NCI-H146 (cell line): ENCODE measurements around the gene PSKH1.
"Not testable (repeated sequence)": the region's sequence is repeated elsewhere in the genome, so short reads cannot be mapped to it uniquely, and the experiment has no call there.

Experiments
- DNase-seq: peaks from one replicate; lab custom pipeline; 2025; lab: John Stamatoyannopoulos, UW

PSKH1 gene

DNA sequence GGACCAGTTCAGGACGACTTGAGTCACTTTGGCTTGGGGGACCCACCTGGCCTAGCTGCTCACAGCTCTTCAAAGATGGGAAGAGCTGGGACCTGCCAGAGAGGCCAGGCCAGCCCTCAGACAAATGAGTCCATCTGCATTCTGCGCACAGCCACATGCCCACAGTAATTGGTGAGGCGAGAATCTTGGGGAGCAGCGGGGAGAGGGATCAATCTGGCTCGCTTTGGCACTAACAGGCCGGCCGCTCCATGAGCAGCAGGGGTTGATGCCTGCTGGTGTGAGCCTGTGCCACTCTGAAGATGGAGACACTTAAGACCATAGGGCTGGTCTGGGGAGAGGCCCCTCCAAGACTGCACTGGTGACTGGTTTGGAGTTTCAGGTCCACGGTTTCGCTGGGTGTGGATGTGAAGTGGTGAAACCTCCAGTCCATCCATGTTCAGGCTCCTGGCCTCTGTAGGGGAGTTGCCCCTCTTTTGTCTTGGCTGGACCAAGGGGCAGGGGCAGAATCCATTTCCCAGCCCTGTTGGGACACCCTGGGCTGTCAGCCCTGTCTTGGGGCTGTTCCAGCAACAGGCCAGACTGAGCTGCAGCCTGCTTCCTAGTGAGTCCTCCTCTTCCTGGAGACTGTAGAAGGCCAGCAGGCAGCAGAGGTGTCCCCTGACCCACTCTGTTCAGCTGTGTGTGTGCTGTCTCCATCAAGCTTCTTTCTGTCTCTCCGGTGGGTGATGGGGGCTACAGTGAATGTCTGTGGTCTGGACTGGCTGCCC is 31.3 kb downstream of the PSKH1 start:
- DNase-seq, result no peak

DNA sequence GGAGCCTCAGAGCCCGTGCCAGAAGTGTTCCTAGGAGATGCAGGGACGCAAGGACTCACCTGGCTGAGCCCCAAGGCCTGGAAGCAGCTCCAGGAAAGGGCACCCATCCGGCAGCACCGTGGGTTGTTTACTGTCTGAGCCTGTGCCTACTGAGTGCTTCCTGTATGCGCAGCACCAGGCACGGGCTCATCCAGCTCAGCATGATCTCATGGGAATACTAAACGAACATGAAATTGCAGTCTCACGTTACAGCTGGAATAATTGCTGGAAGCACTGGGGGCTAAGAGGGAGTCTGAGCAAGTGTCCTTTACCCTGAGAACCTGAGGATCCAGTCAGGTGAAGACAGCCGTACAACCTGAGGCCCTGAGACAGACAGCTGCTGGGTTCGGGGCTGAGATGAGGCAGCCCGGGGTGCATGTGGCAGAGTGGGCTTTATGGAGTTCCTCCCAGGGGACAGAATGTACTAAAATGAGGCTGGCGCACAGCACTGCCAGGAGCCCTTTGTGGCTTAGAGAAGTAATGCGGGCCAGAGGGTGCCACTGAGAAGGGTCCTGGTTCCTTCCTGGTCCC is 33.2 kb downstream of the PSKH1 start:
- DNase-seq, result peak; percentile 78

DNA sequence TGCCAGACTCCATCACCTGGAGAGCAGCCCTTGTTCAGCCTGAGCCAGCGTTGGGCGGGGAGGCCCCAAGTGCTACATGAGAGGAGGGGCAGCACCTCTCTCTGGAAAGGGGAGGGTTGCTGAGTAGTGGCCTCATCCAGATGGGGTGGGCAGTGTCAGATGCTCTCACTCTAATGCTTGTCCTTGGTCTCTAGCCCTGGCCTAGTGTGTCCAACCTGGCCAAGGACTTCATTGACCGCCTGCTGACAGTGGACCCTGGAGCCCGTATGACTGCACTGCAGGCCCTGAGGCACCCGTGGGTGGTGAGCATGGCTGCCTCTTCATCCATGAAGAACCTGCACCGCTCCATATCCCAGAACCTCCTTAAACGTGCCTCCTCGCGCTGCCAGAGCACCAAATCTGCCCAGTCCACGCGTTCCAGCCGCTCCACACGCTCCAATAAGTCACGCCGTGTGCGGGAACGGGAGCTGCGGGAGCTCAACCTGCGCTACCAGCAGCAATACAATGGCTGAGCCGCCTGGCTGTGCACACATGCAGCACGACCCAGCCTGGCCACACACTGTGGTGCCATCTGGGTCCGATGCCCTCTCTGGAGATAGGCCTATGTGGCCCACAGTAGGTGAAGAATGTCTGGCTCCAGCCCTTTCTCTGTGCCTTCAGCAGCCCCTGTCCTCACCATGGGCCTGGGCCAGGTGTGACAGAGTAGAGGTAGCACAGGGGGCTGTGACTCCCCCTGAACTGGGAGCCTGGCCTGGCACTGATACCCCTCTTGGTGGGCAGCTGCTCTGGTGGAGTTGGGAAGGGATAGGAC is 34.3 kb downstream of the PSKH1 start:
- no peak for DNase-seq

DNA sequence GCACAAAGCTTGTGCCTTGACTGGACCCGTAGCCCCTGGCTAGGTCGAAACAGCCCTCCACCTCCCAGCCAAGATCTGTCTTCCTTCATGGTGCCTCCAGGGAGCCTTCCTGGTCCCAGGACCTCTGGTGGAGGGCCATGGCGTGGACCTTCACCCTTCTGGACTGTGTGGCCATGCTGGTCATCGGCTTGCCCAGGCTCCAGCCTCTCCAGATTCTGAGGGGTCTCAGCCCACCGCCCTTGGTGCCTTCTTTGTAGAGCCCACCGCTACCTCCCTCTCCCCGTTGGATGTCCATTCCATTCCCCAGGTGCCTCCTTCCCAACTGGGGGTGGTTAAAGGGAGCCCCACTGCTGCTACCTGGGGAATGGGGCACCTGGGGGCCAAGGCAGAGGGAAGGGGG is 35.1 kb downstream of the PSKH1 start:
- DNase-seq, result no peak

DNA sequence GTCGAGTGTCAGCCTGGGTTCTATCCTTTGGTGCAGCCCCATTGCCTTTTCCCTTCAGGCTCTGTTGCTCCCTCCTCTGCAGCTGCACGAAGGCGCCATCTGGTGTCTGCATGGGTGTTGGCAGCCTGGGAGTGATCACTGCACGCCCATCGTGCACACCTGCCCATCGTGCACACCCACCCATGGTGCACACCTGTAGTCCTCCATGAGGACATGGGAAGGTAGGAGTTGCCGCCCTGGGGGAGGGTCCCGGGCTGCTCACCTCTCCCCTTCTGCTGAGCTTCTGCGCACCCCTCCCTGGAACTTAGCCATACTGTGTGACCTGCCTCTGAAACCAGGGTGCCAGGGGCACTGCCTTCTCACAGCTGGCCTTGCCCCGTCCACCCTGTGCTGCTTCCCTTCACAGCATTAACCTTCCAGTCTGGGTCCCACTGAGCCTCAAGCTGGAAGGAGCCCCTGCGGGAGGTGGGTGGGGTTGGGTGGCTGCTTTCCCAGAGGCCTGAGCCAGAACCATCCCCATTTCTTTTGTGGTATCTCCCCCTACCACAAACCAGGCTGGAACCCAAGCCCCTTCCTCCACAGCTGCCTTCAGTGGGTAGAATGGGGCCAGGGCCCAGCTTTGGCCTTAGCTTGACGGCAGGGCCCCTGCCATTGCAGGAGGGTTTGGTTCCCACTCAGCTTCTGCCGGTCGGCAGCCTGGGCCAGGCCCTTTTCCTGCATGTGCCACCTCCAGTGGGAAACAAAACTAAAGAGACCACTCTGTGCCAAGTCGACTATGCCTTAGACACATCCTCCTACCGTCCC is 35.7 kb downstream of the PSKH1 start:
- DNase-seq, result peak; percentile 68

DNA sequence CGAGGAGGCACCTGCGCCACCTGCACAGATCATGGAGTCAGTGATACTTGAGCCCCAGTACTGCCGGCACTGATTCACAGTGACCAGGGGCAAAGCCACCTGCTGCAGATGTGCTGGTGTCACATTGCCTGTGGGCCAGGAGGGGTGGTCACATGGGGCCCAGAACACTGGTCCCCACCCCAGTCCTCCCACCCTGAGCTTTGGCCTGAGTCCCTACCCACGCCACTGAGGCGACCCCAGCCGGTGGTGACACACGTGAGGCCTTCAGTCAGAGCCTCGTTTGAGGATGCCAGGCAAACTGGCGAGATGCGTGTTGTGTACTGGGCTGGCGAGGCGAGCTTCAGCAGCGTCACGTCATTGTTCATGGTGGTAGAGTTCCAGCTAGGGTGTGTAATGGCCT is 37.1 kb downstream of the PSKH1 start:
- no peak for DNase-seq

DNA sequence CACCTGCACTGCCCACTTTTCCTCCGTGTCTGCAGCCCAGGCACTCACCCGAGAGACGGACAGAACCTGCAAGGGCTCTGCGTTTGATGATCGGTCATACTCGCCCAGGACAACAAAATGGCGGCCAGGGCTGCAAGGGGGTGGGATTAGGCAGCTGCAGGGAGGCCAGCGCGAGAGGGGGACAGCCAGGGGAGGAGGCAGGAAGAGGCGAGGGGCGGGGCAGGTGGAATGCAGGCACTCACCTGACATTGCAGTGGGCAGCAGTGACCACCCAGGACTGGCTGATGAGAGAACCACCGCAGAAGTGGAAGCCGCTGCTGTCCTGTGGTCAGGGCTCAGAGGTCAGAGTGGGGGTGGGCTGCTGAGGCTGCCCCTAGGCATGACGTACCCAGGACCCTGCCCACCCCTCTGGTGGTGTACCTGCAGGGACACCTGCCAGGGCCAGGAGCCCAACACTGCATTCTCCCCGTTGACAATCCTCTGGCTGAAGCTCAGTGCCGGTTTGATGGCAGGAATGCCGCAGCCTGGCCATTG is 37.7 kb downstream of the PSKH1 start:
- DNase-seq, result no peak

DNA sequence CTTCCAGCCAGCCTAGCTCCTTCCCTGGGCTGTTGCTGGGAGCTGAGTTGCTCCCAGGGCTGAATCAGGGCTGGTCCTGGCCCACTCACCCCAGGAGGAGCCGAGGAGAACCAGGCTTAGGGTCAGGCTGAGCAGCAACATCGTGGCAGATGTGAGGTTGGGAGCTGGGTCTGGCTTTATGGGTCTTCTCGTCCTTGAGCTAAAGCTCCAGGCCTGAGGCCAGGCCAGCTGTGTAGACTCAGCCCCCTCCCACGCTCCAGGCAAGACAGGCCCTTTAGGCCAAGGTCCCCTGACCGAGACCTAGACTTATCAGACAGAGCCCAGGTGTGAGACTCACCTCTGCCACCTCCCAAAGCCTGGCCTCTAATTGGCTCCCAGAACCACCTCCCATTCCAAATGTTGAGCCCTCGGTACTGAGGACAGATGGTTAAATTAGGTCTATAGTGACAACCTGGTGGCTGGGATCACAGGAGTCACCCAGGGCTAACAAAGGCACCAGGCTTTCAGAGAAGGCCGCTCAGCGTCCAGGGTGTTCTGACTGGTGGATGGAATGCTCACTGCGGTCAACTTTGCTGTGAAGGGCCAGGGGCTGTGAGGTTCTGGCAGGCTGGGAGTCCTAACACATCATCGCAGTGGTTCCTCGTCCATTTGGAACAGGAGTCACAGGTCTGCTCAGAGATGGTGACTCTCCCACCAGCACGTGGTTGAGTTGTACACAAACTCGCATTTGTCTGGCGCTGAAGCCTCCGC is 38.8 kb downstream of the PSKH1 start, which contains the start of gene CTRL:
TSS of gene CTRL (minus strand) at position 151 of the 750 bp plus-strand sequence. CDS start at position 141, 10 bp downstream.
- no peak for DNase-seq

DNA sequence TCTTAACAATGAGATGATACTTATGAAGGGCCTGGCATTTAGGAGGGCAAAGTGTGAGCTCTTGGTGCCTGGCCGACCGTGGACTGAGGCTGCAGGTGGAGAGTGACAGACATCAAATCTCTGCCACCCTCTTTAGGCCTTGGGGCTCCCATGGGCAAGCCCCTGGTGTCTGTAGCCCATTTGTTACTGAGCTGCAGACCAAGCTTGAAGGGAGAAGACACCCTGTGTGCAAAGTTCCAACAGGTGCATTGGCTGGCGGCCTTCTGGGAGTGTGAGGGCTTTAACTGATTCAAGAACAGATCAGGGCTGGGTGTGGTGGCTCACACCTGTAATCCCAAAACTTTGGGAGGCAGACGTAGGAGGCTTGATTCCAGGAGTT is 39.4 kb downstream of the PSKH1 start:
- DNase-seq, result no peak

DNA sequence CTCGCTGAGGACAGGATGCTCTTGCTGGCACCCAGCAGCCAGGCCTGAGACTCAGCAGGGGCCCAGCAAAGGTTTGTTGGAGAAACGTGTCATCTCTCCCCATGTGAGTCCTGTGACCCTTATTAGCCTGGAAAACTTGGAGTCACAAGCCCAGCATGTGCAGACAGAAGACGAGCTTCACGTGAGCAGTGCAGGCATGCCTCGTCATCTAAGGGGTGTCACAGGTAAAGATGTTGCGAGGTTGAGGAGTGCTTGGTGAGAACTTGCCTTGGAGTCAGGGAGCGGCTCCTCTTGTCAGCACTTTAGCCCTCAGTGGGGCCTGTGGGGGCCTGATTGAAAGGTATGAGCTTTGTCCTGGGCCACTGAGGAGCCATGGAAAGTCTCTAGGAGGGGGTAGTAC is 40.8 kb downstream of the PSKH1 start:
- DNase-seq, result no peak

DNA sequence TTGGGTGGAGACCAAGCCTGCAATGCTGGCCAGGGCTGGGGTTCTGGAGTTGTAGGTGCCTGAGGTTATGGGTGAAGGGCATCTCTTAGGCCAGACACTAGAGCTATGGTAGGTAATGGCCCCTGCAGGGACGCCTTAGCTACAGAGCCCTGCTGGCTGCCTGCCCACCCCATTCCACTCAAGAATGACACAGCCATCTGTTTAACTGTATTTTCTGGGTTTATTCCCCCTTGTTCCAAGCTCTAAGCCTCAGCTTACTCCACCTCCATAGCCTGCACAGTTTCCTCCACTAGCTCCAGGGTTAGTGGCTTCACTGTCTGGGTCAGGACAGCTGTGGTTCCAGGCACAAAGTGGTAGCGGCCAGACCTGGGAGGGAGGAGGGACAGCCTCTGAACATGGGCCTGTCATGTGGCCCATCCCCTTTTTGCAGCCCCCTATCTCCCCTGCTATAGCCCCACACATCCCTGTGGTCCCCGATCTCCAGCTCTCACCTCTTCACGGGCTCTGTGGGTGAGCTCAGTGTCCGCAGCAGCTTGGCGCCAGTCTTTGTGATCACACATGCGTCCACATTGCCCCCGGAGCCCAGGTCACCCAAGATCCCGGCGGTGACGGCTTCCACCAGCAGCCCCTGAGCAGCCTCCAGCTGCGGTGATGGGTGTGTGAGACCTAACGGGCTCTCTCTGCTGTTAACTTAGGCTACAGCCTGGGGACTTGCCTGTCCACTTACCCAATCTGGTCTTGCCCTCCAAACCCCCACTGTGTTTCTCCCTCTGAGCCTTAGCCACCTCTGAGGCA is 41.4 kb downstream of the PSKH1 start:
- no peak for DNase-seq

DNA sequence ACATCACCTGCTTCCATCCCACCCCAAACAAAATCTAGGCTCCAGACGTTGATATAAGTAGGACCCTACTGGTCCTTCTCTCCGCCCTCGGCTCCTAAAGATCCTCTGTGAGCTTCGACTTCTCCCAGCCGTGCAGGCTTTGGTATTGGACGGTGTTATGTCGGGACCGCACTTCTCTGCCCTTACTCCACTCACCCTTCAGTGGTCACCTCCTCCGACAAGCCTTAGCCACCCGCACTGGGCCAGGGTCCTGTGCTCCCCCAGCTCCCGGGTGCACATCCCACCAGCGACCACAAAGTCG is 42.0 kb downstream of the PSKH1 start:
- DNase-seq, result no peak

DNA sequence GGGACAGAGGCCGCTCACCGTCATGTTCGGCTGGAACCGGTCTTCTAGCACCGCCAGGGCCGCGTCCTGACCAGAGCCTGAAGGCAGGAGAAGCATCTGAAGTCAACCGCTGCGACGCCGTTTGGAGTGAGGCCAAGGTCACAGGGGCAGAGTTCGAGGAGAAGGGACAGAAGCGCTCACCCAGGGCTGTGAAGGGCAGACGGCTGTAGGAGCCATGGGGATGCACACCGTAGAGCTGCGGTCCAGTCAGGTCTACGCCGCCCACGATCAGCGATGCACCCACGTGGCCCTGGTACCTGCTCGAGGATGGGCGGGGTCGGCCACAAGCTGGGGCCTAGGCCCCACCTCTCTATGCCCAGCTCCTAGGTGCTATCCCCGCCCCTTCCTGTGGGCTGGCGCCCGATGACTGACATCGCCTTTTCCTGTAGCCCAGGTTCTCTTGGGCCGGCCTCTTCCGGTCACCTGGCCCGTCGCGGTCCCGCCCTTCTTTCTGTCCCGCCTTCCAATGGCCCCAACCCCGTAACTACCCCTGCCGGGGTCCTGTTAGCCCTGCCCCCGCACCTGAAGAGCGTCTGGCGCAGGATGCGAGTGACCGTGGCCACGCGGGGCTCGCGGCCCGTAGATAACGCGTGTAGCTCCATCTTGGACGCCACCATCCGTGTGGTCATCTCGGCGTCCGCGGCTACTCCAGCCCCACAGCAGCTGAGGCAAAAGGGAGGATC is 42.5 kb downstream of the PSKH1 start:
- peak; percentile 97 for DNase-seq

DNA sequence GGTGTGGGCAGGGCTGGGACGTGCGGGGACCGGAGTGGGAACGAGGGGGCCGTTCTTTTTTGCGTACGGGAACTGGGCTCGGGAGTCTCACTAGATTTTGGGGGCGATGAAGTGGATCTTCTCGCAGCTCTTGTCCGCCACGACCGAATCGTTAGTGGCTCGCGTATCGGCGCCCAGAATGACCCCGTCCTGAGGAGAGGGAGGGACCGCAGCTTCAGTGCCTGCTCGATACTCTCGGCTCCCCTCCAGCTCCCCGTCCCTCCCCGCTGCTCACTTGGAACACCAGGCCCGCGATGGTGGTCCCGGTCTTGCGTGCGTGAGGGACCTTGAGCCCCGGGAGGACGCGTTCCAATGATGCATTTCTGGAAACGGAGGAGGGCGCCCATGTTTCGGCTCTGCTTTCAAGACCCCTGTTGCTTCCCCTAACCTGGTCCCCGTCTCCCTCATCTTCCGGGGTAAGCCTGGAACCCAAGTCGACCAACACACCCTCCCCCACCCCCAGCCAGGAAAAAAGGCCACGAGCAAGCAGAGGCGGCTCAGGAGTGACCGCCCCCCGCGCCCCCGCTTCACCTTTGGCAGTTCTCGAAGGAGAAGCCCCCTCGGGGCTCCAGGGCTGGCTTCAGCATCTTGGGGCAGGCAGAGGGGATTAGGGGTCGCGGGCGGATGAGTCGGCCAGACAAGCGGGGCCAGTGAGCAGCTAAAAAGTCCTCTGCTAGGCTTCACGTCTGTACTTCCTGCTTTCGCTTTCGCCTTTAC is 43.2 kb downstream of the PSKH1 start, which contains the start of gene PSMB10:
TSS of gene PSMB10 (minus strand) at position 727 of the 756 bp plus-strand sequence. CDS start at position 626, 101 bp downstream.
- DNase-seq, result peak; percentile 26

DNA sequence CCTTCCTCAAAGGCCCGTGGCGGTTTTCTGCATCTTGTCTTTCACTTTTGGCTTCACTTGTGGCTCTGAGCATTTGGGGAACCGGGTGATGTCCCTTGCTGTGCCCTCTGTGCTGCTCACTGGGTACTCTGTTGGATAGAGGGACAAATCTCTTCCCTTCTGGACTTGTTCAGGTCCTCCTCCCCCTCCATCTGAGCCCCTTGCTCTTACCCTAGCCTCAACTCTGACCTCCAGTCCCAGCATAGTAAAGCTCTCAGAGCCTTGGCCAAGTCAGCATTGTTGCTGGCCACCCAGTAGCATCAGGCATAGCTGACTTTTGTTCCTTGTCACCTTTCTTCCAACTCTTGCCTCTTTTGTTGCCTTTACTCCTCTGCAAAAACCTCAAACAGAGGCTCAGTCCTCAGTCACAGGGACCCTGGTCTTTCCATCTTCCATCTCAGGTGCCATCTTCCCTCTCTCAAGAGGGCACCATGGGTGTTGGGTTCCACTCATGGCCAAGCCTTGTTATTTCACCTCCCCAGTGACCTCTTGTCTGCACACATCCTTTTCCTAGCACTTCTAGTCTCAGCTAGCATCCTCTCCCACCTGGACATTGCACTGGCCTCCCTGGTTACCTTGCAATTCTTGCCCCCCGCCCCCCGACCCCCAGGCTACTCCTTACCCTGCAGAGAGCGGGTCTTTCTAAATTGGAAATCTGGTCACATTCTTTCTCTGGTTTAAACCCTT is 44.0 kb downstream of the PSKH1 start:
- DNase-seq, result no peak

DNA sequence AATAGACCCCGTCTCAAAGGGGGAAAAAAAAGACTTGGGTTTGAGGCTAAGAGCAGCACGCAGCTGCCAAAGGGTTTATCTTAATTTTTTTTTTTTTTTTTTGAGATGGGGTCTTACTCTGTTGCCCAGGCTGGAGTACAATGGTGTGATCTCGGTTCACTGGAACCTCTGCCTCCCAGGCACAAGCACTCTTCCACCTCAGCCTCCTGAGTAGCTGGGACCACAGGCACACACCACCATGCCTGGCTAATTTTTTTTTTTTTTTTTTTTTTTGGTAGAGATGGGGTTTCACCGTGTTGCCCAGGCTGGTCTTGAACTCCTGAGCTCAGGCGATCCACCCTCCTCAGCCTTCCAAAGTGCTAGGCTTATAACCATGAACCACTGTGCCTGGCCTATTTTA is 44.7 kb downstream of the PSKH1 start:
- DNase-seq, result not testable (repeated sequence)

DNA sequence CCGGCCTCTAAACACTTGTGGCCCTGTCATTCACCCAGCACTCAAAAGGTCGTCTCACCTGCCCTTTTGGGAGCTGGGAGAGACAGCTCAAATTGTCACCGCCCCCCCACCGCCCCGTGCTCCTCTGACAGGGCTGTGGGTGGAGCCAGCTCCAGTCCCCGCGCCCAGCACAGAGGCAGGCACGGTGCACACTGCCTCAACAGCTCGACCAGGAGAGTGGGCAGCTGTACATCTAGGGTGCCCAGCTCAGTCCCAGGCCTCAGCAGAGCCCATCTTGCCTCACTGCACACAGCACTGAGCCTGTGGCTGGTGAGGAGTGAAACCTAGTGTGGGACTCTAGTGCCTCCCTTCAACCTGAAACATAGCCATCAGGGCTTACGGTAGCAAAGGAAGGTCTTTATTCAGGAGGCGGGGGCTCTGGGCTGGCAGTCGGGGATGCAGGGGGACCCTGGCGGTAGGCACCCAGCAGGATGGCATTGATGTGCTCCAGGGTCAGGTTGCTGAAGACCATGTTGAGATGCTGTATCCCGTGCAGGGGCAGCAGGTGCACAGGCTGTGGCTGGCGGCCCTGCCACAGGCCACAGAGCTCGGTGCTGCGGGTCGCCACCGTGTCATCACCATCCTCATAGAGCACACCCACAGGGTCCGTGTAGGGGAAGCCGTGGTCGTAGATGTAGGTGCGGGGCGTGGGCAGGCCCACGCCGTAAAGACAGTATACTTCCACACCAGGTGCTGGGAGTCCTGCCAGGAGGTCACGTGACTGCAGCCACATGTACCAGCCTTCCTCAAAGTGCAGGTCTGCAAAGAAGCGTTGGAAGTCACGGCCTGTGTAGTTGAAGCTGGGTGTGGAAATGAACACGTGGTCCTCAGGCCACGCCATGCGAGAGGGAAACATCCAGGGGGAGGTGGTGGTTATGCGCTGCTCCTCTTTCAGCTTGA is 46.7 kb downstream of the PSKH1 start:
- no peak for DNase-seq
